Activated naive CD8-positive, alpha-beta T cell treated with anti-CD3 and anti-CD28 coated beads, Interleukin-2, amount 10 ng/mL, durations not matched to agents 7 days and 5 days (primary cell): ENCODE data around the gene ZNF267. TPM values are rescaled to one million over a fixed set of nuclear protein-coding genes. Genes with fewer than 3 reads are reported as not detected.
A peak's percentile ranks its signal among the peaks of the same experiment; 100 is the strongest.
"Not testable (repeated sequence)": the region's sequence is repeated elsewhere in the genome, so short reads cannot be mapped to it uniquely, and the experiment has no call there.

Source experiments
- ATAC-seq: fragments of 150-1000 bp; cut with Tn5 transposase; one replicate; pipeline ENCODE4 v1.10.0; 2021; ENCODE audit warnings: low read depth, moderate library complexity
- POLR2A ChIA-PET: fragments of 350-600 bp; sonication (Branson Sonifier 250); formaldehyde crosslinking; loops from one replicate; lab custom pipeline; 2021; ENCODE audit warnings: antibody characterized with exemption; lab: Charles Lee
- DNase-seq: peaks from one replicate; pipeline ENCODE4 v3.0.0; 2021
- H3K27ac Mint-ChIP-seq: one replicate; pipeline ENCODE4 v1.8.0; 2022; ENCODE audit warnings: mild to moderate bottlenecking, mixed read lengths
- H3K27me3 Mint-ChIP-seq: one replicate; pipeline ENCODE4 v1.8.0; 2022; ENCODE audit warnings: mild to moderate bottlenecking, moderate library complexity, mixed read lengths
- H3K36me3 Mint-ChIP-seq: one replicate; pipeline ENCODE4 v1.8.0; 2021; ENCODE audit warnings: mild to moderate bottlenecking, mixed read lengths
- H3K4me1 Mint-ChIP-seq: one replicate; pipeline ENCODE4 v1.8.0; 2021; ENCODE audit warnings: mixed read lengths
- H3K4me3 Mint-ChIP-seq: one replicate; pipeline ENCODE4 v1.8.0; 2022; ENCODE audit warnings: mild to moderate bottlenecking, moderate library complexity, mixed read lengths
- H3K9me3 Mint-ChIP-seq: one replicate; pipeline ENCODE4 v1.8.0; 2021; ENCODE audit warnings: mixed read lengths
- total RNA-seq, 2 experiments: library from RNA; stranded (reverse); gene quantifications; one replicate each; pipeline ENCODE4 v1.2.3, GENCODE V29; 2021

ZNF267 gene
- total RNA-seq, 2 experiments from 2014 or later: 60.9 to 62.6 TPM

DNA sequence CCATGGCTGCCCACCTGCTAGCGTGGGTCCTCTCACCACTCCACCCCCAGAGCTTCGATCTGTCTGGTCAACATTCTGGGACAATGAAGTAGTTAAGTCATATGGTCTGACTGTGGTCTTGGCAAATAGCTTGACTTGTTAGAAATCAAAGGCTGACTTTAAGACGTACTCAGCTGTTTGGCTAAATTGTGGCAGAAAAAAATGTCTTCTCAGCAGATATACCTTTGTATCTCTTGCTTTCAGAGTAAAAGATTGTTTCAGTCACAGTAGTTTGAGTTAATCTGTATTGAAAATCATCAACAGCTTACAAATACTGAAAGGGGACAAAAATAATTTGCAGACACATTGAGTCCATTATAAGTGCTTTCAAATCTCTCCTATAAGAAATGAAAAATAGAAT is 2.1 kb upstream of the ZNF267 start:
- peaks cover 21% of the 10 kb centered on the region for H3K36me3 Mint-ChIP-seq
- POLR2A ChIA-PET: interaction anchor here (0.8 to 1.2 kb wide), 2 partner anchors 363 to 730 kb away, joined by 3 to 4 read pairs; partner anchors contain the start of gene RUSF1
- H3K4me3 Mint-ChIP-seq: no peak overlapping the region
- H3K4me1 Mint-ChIP-seq: peaks cover 48% of the 10 kb centered on the region
- H3K9me3 Mint-ChIP-seq: no peaks in the 10 kb centered on the region
- no peaks in the 10 kb centered on the region for H3K27me3 Mint-ChIP-seq
- H3K27ac Mint-ChIP-seq: no peak overlapping the region
- DNase-seq (no peak), ATAC-seq (no peak)

DNA sequence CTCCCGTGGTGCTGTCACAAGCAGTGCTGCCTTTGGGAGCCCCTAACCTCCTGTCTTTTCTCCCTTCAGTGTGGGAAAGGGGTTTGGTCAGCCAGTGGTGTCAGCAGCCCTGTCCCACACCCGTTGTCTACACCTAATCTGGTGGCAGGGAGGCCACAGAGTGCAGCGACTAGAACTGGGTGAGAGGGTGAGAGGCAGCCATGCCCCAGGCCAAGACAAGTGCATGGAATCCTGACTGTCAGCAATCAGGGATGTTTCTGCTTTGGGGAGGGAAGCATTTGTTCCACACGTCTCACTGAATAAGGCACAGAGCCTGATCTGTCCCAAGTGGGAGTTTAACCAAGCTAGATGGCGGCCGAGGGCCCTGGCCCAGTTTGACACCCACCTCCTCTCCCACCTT is 1.4 kb upstream of the ZNF267 start:
- peak overlapping the region; percentile 59 for H3K27ac Mint-ChIP-seq
- H3K27me3 Mint-ChIP-seq: no peaks in the 10 kb centered on the region
- peaks cover 53% of the 10 kb centered on the region for H3K4me1 Mint-ChIP-seq
- ATAC-seq (no peak), DNase-seq (no peak)
- no peaks in the 10 kb centered on the region for H3K9me3 Mint-ChIP-seq
- no peak overlapping the region for H3K4me3 Mint-ChIP-seq
- POLR2A ChIA-PET: interaction anchor here (1.9 kb wide), 1 partner anchor 413 kb away, joined by 24 read pairs; the partner anchor contains the start of gene ARMC5
- peaks cover 26% of the 10 kb centered on the region for H3K36me3 Mint-ChIP-seq

DNA sequence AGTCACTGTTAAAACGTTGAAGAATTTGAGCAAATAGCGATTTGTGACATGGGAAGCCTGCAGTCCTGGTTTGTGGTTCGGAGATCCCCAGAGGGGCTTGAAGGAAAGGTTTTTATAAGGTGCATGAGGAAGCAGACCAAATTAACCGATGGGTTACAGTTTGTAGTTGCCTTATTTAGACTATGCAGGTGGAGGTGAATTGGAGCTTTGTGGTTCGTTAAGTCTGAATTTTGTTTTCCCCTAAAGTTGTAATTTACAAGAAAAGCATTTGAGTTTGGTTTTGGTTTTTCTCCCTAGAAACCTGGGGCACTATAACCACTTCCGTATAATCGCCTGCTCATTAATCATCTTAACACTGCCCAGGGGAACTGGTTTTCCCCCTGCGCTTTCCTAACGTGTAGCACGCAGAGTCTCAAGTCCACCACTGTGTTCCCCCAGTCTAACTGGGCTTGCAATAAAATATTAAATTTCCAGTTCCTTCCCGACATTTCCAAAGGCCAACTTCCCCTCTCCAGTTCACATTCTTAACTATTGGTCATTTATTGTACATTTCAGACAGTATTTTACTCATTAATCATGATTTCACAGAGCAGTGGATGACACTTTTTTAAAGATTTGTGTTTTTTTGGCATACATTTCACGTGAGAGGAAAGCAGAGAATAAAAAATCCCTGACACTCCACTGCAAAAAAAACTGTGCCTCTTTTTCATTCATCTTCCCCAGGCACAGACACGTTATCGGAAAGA is 932 bp downstream of the ZNF267 start:
- H3K4me1 Mint-ChIP-seq: peaks cover 62% of the 10 kb centered on the region
- H3K4me3 Mint-ChIP-seq: peak overlapping the region; percentile 91
- no peaks in the 10 kb centered on the region for H3K27me3 Mint-ChIP-seq
- H3K9me3 Mint-ChIP-seq: peaks cover 3% of the 10 kb centered on the region
- peaks cover 49% of the 10 kb centered on the region for H3K36me3 Mint-ChIP-seq
- DNase-seq: no peak
- POLR2A ChIA-PET: interaction anchor here (0.6 to 2.0 kb wide), 7 partner anchors 10 to 419 kb away, joined by 3 to 23 read pairs (median 5); a partner anchor contains a TSS
- ATAC-seq: peak; percentile 12
- H3K27ac Mint-ChIP-seq: peak overlapping the region; percentile 85

DNA sequence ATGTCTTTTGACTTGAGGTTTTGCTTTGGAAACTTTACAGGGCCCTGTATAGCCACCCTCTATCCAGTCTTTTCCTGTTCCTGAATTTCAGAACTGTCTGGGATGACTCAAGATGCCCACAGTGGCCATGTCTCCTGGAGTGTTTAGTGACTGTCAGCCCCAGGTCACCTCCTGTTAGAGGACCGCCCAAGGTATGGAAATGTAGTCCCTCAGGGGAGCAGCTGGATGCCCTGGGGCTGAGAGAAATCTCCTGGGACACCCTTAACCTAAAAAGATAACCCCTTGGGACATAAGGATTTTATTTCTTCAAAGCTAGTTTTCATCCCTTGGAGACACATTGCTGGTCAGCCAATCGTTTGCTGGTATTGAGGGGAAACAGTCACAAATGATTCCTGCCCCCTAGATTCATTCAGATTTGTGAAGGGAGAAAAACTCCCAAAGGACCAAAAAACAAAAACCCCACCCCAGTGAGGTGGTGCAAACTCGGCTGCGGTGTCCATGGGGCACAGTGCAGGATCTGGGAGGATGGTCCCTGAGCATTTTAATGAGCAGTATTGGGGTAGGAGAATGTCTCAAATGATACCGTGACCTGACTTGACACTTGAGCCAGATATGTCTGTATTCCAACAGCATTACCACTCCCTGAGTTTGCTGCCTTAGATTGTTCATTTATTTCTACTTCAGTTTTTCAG is 1.7 kb downstream of the ZNF267 start:
- DNase-seq (no peak), ATAC-seq (no peak)
- Mint-ChIP-seq H3K4me1 (peaks cover 65% of the 10 kb centered on the region), H3K27ac (peak overlapping the region; percentile 85), H3K9me3 (peaks cover 3% of the 10 kb centered on the region), H3K36me3 (peaks cover 56% of the 10 kb centered on the region), H3K4me3 (peak overlapping the region; percentile 91), H3K27me3 (no peaks in the 10 kb centered on the region)
- POLR2A ChIA-PET: no interaction called here

DNA sequence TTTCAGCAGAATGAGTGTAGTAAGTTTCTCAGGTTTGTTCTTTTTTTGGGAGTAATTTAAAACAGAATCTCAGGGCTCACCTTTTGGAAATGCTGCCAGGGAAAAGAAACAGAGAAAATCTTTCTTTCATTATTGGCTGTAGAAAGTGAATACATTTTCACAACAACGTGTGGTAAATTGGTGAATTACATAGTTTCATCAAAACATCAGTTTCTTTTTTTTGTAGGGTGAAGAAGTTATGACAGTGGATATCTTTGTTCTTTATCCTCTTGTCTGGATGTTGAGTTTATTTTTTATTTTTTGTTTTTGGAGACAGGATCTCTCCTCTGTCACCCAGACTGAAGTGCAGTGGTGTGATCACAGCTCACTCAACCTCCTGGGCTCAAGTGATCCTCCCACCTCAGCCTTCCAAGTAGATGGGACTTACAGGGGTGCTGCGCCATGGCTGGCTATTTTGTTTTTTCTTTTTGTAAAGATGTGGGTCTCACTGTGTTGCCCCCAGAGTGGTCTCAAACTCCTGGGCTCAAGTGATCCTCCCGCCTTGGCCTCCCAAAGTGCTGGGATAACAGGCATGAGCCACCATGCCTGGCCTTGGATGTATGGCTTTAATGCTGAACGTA is 2.4 kb downstream of the ZNF267 start:
- peak overlapping the region; percentile 85 for H3K27ac Mint-ChIP-seq
- H3K4me1 Mint-ChIP-seq: peaks cover 67% of the 10 kb centered on the region
- ATAC-seq: no peak
- peaks cover 63% of the 10 kb centered on the region for H3K36me3 Mint-ChIP-seq
- POLR2A ChIA-PET: no interaction called here
- no peaks in the 10 kb centered on the region for H3K27me3 Mint-ChIP-seq
- H3K9me3 Mint-ChIP-seq: peaks cover 6% of the 10 kb centered on the region
- DNase-seq: no peak
- H3K4me3 Mint-ChIP-seq: peak overlapping the region; percentile 91

DNA sequence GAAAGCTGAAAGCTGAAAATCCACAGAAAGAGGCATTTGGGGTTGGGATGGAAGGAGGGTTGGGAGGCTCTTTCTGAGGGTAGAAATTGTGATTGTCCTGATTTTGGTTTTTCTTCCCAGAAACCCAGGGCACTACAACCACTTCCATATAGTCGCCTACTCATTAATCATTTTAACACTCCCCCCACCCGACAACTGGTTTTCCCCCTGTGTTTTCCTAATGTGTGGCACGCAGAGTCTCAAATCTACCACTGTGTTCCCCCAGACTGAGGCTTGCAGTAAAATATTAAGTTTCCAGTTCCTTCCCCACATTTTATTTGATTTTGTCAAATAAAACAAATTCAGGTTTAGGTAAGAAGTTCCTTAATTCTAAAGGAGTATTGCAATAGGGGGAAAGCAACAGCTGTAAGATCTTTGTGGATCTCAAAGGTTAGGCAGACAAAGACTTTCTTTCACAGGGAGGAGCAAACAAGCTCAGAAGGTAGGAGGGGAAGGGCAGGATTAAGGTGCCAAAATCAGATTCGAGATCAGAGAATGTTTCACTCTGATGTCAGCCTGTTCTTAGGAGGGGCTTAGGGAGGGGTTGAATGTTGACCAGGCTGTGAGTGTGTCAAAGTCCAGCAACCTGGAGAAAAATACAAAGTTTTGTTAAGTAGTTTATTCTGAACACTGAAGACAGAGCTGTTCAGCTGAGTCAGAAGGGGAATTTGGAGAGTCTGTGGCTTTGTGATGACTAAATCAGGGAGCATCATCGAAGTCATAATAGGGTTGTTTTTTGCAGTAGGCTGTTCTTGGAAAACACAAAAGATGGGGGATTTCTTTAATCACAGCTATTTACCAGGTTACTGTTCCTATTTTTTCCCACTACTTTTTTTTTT is 3.6 kb downstream of the ZNF267 start:
- Mint-ChIP-seq H3K27me3 (no peaks in the 10 kb centered on the region), H3K9me3 (peaks cover 7% of the 10 kb centered on the region), H3K27ac (peak overlapping the region; percentile 85), H3K4me1 (peaks cover 66% of the 10 kb centered on the region), H3K4me3 (peak overlapping the region; percentile 91), H3K36me3 (peaks cover 72% of the 10 kb centered on the region)
- DNase-seq: no peak
- peak; percentile 51 for ATAC-seq
- POLR2A ChIA-PET: interaction anchor here (0.7 to 2.3 kb wide), 3 partner anchors 8 to 163 kb away, joined by 3 to 7 read pairs (median 4); no protein-coding TSS in a partner anchor

DNA sequence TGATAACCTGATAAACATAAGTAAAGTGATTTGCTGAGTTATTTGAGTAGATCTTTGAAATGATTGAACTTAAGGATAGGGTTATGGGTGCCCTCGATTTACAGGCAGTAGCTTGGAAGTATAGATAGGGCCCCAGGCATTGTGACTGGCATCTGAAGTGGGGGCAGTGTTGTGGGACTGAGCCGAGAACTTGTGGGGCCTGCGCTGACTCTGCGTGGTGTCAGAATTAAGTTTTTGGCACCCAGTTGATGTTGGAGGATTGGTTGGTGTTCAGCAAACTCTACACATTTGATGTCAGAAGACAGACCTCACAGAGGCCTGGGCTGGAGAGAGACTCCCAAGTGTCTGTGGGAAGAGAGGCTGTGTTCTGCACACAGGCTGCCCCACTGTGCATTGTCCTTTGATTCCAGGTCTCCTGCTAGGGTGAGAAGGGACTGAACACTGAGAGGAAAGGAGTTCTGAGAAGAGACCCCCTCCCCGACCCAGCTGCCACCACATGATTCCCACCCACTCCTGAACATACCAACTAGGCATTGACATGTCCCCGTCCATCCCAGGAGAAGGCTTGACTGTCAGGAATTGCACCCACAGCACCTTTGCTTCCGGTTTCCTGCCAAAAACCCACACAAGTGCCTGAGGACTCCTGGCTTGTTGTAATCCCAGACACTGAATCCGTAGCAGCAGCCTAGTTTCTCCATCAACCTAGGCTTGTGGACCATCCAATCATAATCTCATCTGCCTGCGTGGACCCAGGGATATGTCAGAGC is 4.5 kb downstream of the ZNF267 start:
- Mint-ChIP-seq H3K4me1 (peaks cover 68% of the 10 kb centered on the region), H3K9me3 (peaks cover 9% of the 10 kb centered on the region), H3K36me3 (peaks cover 80% of the 10 kb centered on the region), H3K27ac (peak overlapping the region; percentile 85), H3K4me3 (peak overlapping the region; percentile 91), H3K27me3 (no peaks in the 10 kb centered on the region)
- ATAC-seq (no peak), DNase-seq (no peak)
- POLR2A ChIA-PET: interaction anchor here (0.8 to 2.3 kb wide), 2 partner anchors 9 to 15 kb away, joined by 3 to 7 read pairs; no protein-coding TSS in a partner anchor

DNA sequence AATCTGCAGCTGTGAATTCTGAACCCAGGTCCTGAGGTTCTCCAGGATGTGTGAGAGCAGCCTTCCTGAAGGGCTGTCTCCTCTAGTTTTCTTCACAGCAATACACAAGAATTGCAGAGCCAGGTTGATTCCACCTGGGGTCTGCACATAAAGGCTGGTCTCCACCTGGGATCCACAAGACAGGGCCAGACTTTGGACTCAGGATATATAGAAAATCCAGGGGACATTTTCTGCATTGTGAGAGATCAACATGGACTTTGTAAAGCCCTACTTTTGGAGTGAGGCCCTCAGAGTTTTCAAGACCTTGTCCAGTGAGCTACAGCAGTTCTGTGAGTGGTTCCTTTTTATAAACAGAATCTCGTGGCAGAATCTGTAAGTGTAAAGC is 6.3 kb downstream of the ZNF267 start:
- peak overlapping the region; percentile 62 for H3K27ac Mint-ChIP-seq
- DNase-seq (no peak), ATAC-seq (no peak)
- H3K4me3 Mint-ChIP-seq: peak overlapping the region; percentile 35
- peaks cover 61% of the 10 kb centered on the region for H3K4me1 Mint-ChIP-seq
- no peaks in the 10 kb centered on the region for H3K27me3 Mint-ChIP-seq
- H3K36me3 Mint-ChIP-seq: peaks cover 90% of the 10 kb centered on the region
- H3K9me3 Mint-ChIP-seq: peaks cover 10% of the 10 kb centered on the region
- POLR2A ChIA-PET: no interaction called here

DNA sequence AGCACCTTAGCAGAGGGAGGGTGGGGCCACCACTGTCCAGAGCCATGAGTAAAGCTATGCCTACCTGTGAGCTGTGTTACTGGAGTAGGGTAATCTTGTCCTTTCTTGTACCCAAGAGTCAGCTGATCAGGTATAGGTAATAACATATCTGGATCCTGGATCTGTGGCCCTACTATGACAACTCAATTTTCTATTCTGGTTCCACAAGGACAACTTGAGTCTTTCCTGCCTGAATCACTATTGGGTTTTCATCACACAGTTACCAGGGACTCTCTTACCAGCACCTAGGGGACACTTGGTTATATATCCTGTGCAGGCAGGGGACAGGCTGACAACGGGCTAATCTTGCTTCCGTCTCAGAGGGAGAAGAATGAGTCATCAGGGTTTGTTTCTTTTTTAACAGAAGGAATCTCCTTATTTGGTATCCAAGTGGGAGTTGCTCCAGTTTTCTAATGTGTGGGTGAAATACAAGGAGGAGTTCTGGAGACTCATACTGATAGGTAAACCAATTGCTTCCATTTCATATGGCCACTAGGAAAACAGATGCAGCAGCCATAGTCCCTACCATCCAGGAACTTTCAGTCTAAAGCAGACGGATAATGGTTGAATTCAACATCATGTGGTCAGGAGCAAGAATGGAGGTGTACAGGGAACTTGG is 6.8 kb downstream of the ZNF267 start:
- POLR2A ChIA-PET: no interaction called here
- peaks cover 12% of the 10 kb centered on the region for H3K9me3 Mint-ChIP-seq
- ATAC-seq: peak; percentile 73
- peaks cover 90% of the 10 kb centered on the region for H3K36me3 Mint-ChIP-seq
- H3K27ac Mint-ChIP-seq: peak overlapping the region; percentile 62
- peaks cover 59% of the 10 kb centered on the region for H3K4me1 Mint-ChIP-seq
- H3K4me3 Mint-ChIP-seq: peak overlapping the region; percentile 35
- no peak for DNase-seq
- H3K27me3 Mint-ChIP-seq: no peaks in the 10 kb centered on the region

DNA sequence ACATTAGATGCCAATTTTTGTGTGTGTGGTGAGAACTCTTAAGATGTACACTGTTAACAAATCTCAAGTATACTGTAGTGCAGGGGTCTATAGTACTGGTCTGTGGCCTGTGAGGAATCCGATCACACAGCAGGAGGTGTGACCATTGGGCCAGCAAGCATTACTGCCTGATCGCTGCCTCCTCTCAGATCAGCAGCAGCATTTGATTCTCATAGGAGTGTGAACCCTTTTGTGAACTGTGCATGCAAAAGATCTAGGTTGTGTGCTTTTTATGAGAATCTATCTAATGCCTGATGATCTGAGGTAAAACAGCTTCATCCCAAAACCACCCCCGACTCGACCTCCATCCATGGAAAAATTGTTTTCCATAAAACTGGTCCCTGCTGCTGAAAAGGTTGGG is 12.6 kb downstream of the ZNF267 start:
- H3K36me3 Mint-ChIP-seq: peaks cover 87% of the 10 kb centered on the region
- DNase-seq: no peak
- H3K27me3 Mint-ChIP-seq: no peaks in the 10 kb centered on the region
- H3K4me3 Mint-ChIP-seq: no peak overlapping the region
- no peak for ATAC-seq
- H3K27ac Mint-ChIP-seq: no peak overlapping the region
- peaks cover 36% of the 10 kb centered on the region for H3K9me3 Mint-ChIP-seq
- H3K4me1 Mint-ChIP-seq: peaks cover 38% of the 10 kb centered on the region
- POLR2A ChIA-PET: no interaction called here

DNA sequence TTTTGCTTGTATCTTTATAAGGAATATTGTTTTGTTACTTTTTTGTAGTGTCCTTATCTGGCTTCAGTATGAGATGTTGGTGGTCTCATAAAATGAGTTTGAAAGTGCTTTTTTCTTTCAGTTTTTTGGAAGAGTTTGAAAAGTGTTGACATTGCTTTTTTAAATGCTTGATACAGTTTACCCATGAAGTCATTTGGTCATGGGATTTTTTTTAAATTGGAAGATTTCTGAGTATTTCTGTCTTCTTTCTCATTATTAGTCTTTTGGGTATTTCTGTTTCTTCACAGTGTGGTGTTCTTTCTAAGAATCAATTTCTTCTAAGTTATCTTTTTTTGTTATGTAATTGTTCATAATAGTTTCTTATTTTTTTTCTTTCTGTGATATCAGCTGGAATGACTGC is 15.1 kb downstream of the ZNF267 start:
- H3K27ac Mint-ChIP-seq: peak overlapping the region; percentile 8
- H3K36me3 Mint-ChIP-seq: peaks cover 94% of the 10 kb centered on the region
- no peak for DNase-seq
- H3K4me3 Mint-ChIP-seq: peak overlapping the region; percentile 1
- H3K9me3 Mint-ChIP-seq: peaks cover 48% of the 10 kb centered on the region
- POLR2A ChIA-PET: no interaction called here
- peaks cover 28% of the 10 kb centered on the region for H3K4me1 Mint-ChIP-seq
- no peak for ATAC-seq
- H3K27me3 Mint-ChIP-seq: no peaks in the 10 kb centered on the region

DNA sequence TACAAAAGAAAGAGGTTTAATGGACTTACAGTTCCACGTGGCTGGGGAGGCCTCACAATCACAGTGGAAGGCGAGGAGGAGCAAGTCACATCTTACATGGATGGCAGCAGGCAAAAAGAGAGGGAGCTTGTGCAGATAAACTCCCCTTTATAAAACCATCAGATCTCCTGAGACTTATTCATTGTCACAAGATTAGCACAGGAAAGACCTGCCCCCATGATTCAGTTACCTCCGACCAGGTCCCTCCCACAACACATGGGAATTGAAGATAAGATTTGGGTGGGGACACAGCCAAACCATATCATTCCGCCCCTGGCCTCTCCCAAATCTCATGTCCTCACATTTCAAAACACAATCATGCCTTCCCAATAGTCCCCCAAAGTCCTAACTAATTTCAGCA is 18.5 kb downstream of the ZNF267 start:
- H3K9me3 Mint-ChIP-seq: peaks cover 59% of the 10 kb centered on the region
- peaks cover 96% of the 10 kb centered on the region for H3K36me3 Mint-ChIP-seq
- DNase-seq, H3K27me3 Mint-ChIP-seq, POLR2A ChIA-PET, H3K4me3 Mint-ChIP-seq, ATAC-seq: not testable (repeated sequence)
- H3K27ac Mint-ChIP-seq: peak overlapping the region; percentile 30
- H3K4me1 Mint-ChIP-seq: peaks cover 24% of the 10 kb centered on the region
